PC-9 (cell line): ENCODE measurements around the gene DCTN2. TPM values are rescaled to one million over a fixed set of nuclear protein-coding genes. Genes with fewer than 3 reads are reported as not detected.

Source experiments
- BruUV-seq: library from RNA; stranded (reverse); fragments of 400-500 nt; replicated peaks from 2 replicates; lab custom pipeline; 2021; lab: Mats Ljungman, UMichigan
- CTCF ChIA-PET: fragments of 300-600 bp; sonication (Branson Sonifier 250); formaldehyde crosslinking; loops from one replicate; lab custom pipeline; 2022; ENCODE audit warnings: antibody characterized with exemption; lab: Charles Lee
- POLR2A ChIA-PET: fragments of 300-600 bp; sonication (Branson Sonifier 250); formaldehyde crosslinking; loops from one replicate; lab custom pipeline; 2022; ENCODE audit warnings: antibody characterized with exemption; ENCODE audit not compliant: unreplicated experiment; lab: Charles Lee
- DNase-seq, 2 experiments: peaks; one replicate each; pipeline versions ENCODE4 v3.0.0 to v3.0.0-alpha.2; 2015 to 2022; ENCODE audit warnings: mixed read lengths in 1 of 2
- H2AFZ ChIP-seq: fragments of 200-600 bp; sonication (generic); 2 replicates; pipeline ENCODE4 v1.8.1; 2017; ENCODE audit warnings: antibody characterized with exemption
- H3F3A ChIP-seq: fragments of 200-600 bp; sonication (generic); 2 replicates; pipeline ENCODE4 v1.8.1; 2017; ENCODE audit warnings: antibody characterized with exemption, mild to moderate bottlenecking, low read depth; ENCODE audit not compliant: insufficient read depth
- H3K27ac ChIP-seq: fragments of 200-600 bp; sonication (generic); 2 replicates; pipeline ENCODE4 v1.6.1; 2016; ENCODE audit warnings: mixed run types
- H3K27me3 ChIP-seq: fragments of 200-600 bp; sonication (generic); 2 replicates; pipeline ENCODE4 v1.6.1; 2016; ENCODE audit warnings: low read depth, mixed run types; ENCODE audit not compliant: insufficient read depth
- H3K36me3 ChIP-seq: fragments of 200-600 bp; sonication (generic); 2 replicates; pipeline ENCODE4 v1.6.1; 2016; ENCODE audit warnings: low read depth, mixed run types
- H3K4me1 ChIP-seq: fragments of 200-600 bp; sonication (generic); replicated peaks from 2 replicates; pipeline ENCODE4 v1.6.1; 2016; ENCODE audit warnings: mixed run types; ENCODE audit not compliant: insufficient read depth
- H3K4me2 ChIP-seq: fragments of 200-600 bp; sonication (generic); 2 replicates; pipeline ENCODE4 v1.6.1; 2017; ENCODE audit warnings: mixed run types
- H3K4me3 ChIP-seq: fragments of 200-600 bp; sonication (generic); 2 replicates; pipeline ENCODE4 v1.6.1; 2016; ENCODE audit warnings: mixed run types
- H3K79me2 ChIP-seq: fragments of 200-600 bp; sonication (generic); 2 replicates; pipeline ENCODE4 v1.6.1; 2017; ENCODE audit warnings: low read depth, mixed run types
- H3K9me2 ChIP-seq: fragments of 200-600 bp; sonication (generic); 2 replicates; pipeline ENCODE4 v1.8.1; 2017; ENCODE audit warnings: mild to moderate bottlenecking; ENCODE audit not compliant: insufficient read depth
- H3K9me3 ChIP-seq: fragments of 200-600 bp; sonication (generic); 2 replicates; pipeline ENCODE4 v1.8.1; 2016; ENCODE audit warnings: low read depth; ENCODE audit not compliant: insufficient read depth
- H4K20me1 ChIP-seq: fragments of 200-600 bp; sonication (generic); 2 replicates; pipeline ENCODE4 v1.8.1; 2017; ENCODE audit not compliant: insufficient read depth
- EZH2 ChIP-seq: fragments of 200-600 bp; sonication (generic); IDR thresholded peaks from 2 replicates; pipeline ENCODE4 v1.8.0; 2017; ENCODE audit warnings: antibody characterized with exemption, low read depth
- intact Hi-C: fragments of 100-400 bp; cut with micrococcal nuclease; formaldehyde crosslinking; loops from one replicate; pipeline ENCODE4 v1.10.0; 2022; ENCODE audit not compliant: unreplicated experiment
- total RNA-seq: library from RNA; stranded (reverse); gene quantifications from 2 replicates; pipeline ENCODE4 v1.2.3, GENCODE V29; 2021
- TF ChIP-seq, protein P1 (sequence below): fragments of 200-600 bp; sonication (generic); conservative IDR thresholded peaks from 2 replicates; pipeline ENCODE4 v1.6.1; 2017; ENCODE audit warnings: mixed run types, antibody characterized with exemption, mild to moderate bottlenecking, moderate library complexity

The DCTN2 gene
- total RNA-seq, 1 experiment from 2014 or later: 105 TPM

DNA sequence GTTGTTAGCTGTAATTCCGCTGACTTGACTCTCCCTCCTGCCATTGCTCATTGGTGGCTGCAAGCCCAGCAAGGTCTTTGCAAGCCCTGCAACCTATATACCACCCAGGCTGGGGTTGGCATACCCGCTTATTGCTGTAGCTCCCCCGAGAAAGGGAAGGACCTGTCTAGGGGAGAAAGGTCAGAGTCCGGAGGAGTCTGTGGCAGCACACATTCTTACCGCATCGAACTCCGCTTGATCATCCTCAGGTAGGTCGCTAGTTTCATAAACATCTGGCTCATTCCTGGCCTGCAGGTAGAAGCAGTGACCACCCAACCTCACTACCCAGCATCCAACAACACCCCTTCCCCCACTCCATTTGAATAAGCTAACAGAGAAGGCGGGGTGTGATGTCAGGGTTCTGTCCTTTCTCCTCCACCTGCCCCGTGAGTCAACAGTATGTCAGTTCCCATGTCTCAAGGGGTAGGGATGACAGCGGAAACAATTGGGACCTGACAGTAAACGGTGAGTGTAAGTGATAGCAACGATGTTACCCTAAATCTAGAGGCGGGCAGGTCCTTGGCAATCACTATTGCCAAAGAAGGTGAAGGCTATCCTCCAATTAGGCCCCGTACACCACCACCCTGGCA, 1.1 kb downstream of the DCTN2 start:
- TF ChIP-seq EZH2: no peak
- TF ChIP-seq, protein P1, sequence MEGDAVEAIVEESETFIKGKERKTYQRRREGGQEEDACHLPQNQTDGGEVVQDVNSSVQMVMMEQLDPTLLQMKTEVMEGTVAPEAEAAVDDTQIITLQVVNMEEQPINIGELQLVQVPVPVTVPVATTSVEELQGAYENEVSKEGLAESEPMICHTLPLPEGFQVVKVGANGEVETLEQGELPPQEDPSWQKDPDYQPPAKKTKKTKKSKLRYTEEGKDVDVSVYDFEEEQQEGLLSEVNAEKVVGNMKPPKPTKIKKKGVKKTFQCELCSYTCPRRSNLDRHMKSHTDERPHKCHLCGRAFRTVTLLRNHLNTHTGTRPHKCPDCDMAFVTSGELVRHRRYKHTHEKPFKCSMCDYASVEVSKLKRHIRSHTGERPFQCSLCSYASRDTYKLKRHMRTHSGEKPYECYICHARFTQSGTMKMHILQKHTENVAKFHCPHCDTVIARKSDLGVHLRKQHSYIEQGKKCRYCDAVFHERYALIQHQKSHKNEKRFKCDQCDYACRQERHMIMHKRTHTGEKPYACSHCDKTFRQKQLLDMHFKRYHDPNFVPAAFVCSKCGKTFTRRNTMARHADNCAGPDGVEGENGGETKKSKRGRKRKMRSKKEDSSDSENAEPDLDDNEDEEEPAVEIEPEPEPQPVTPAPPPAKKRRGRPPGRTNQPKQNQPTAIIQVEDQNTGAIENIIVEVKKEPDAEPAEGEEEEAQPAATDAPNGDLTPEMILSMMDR: no peak
- ChIA-PET POLR2A (no interaction called here), CTCF (interaction anchor here (0.7 kb wide), 1 partner anchor 1720 kb away, joined by 11 read pairs; no protein-coding TSS in a partner anchor)
- Histone ChIP-seq H2AFZ (peak overlapping the region; percentile 88), H3K4me1 (peaks cover 9% of the 10 kb centered on the region), H3K9me3 (no peaks in the 10 kb centered on the region), H3F3A (peaks cover 13% of the 10 kb centered on the region; the same call in 1 of the 2 replicates), H4K20me1 (peaks cover 10% of the 10 kb centered on the region; the same call in 1 of the 2 replicates), H3K4me3 (peak overlapping the region; percentile 59), H3K79me2 (peaks cover 29% of the 10 kb centered on the region), H3K9me2 (no peaks in the 10 kb centered on the region), H3K27ac (peak overlapping the region; percentile 45), H3K27me3 (no peaks in the 10 kb centered on the region), H3K36me3 (peaks cover 7% of the 10 kb centered on the region), H3K4me2 (peak overlapping the region; percentile 76)
- TSS peak; percentile 37 for BruUV-seq
- intact Hi-C loops: loop anchor here (2.0 kb wide), 2 partner anchors 23 to 45 kb away; partner anchors contain the start of genes MBD6 and PIP4K2C
- no peak for DNase-seq

DNA sequence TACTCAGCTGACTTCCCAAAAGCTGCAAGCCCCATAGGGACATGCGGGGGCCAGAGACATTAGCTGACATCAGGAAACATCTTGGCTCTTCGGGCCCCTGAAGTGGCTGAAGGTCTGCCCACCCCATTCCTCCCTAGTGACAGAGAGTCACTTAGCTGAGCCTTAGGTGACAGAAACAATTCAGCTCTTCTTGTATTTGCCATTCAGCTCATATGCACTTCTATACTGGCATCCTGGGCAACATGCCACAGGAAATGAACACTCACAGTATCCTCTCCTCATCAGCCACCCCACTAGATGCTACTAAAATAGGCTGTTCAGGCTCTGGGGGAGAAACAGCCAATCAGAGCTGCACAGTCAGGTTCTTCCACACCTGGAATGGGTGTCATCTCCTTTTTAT, 3.4 kb downstream of the DCTN2 start:
- Histone ChIP-seq H3K79me2 (peaks cover 29% of the 10 kb centered on the region), H3K9me2 (no peaks in the 10 kb centered on the region), H3F3A (peaks cover 13% of the 10 kb centered on the region; the same call in 1 of the 2 replicates), H3K27me3 (no peaks in the 10 kb centered on the region), H3K9me3 (no peaks in the 10 kb centered on the region), H2AFZ (no peak overlapping the region), H3K27ac (no peak overlapping the region), H3K36me3 (peaks cover 7% of the 10 kb centered on the region), H3K4me1 (peaks cover 9% of the 10 kb centered on the region), H3K4me2 (no peak overlapping the region), H3K4me3 (no peak overlapping the region), H4K20me1 (peaks cover 10% of the 10 kb centered on the region; the same call in 1 of the 2 replicates)
- POLR2A ChIA-PET: no interaction called here
- intact Hi-C loops: no loop called here
- TF ChIP-seq, protein P1: no peak
- no peak for TF ChIP-seq EZH2
- DNase-seq: no peak
- CTCF ChIA-PET: no interaction called here
- no TSS peak for BruUV-seq

DNA sequence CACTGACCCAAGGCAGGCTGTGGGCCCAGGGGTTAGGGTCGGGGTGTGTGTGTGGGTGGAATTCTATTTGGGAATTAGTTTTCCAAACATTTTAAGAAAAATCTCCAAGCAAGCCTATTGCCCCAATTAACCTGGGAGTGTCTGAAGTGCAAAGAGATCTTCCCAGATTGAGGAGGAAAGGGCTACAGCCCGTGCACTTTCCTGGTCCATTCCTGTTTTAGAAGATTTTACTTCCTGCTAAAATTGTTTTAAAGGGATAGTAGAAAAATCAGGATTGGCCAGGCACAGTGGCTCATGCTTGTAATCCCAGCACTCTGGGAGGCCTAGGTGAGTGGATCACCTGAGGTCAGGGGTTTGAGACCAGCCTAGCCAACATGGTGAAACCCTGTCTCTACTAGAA, 5.3 kb downstream of the DCTN2 start:
- Histone ChIP-seq H3K4me1 (peaks cover 9% of the 10 kb centered on the region), H3K9me2 (no peaks in the 10 kb centered on the region), H3K4me2 (no peak overlapping the region), H3K27ac (no peak overlapping the region), H2AFZ (no peak overlapping the region), H3K36me3 (peaks cover 7% of the 10 kb centered on the region), H3K79me2 (peaks cover 27% of the 10 kb centered on the region), H3K27me3 (no peaks in the 10 kb centered on the region), H3F3A (peaks cover 9% of the 10 kb centered on the region; the same call in 1 of the 2 replicates), H3K9me3 (no peaks in the 10 kb centered on the region), H3K4me3 (no peak overlapping the region), H4K20me1 (peaks cover 10% of the 10 kb centered on the region; the same call in 1 of the 2 replicates)
- no peak for DNase-seq
- TF ChIP-seq, protein P1: no peak
- TF ChIP-seq EZH2: no peak
- ChIA-PET POLR2A (no interaction called here), CTCF (no interaction called here)
- intact Hi-C loops: no loop called here
- no TSS peak for BruUV-seq
